GM06990 (cell line): Measurements from ENCODE around the gene CDH24.

ENCODE experiments used
- DNase-seq: peaks from one replicate; pipeline ENCODE4 v3.0.0-alpha.2; 2011; ENCODE audit not compliant: insufficient read length; ENCODE audit errors: extremely low read depth
- H3K27me3 ChIP-seq: replicated peaks from 2 replicates; pipeline ENCODE4 v1.6.0; 2011; ENCODE audit warnings: low read length; ENCODE audit not compliant: control insufficient read depth, insufficient read depth
- H3K36me3 ChIP-seq: 2 replicates; pipeline ENCODE4 v1.5.1; 2011; ENCODE audit warnings: low read length; ENCODE audit not compliant: control insufficient read depth, insufficient read depth
- H3K4me3 ChIP-seq: replicated peaks from 2 replicates; pipeline ENCODE4 v1.5.1; 2011; ENCODE audit warnings: low read depth, mild to moderate bottlenecking, control low read depth, low read length
- TF ChIP-seq, protein P1 (sequence below): IDR thresholded peaks from 2 replicates; pipeline ENCODE4 v1.5.1; 2011; ENCODE audit warnings: low read length, control low read depth, mild to moderate bottlenecking, inconsistent platforms; ENCODE audit not compliant: insufficient read depth, poor library complexity, severe bottlenecking

Gene CDH24

DNA sequence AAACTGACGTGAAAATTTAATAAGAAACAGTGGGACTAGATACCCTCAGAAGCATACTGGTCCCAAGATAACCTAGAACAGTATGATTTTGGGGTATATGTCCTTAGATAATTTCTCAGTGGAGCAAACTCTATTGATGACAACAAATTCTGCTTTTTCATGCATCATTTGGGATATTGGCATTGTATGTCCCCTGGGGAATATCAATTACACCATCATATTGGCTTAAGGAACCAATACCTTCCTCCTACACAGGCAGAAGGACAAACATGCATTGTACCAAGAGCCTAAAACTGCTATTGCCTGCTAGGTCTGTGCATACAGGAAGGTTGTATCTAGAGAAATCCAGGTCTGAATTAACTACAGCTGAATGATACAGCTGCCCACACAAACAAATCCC is 17.6 kb upstream of the CDH24 start:
- no peak for DNase-seq
- TF ChIP-seq, protein P1, sequence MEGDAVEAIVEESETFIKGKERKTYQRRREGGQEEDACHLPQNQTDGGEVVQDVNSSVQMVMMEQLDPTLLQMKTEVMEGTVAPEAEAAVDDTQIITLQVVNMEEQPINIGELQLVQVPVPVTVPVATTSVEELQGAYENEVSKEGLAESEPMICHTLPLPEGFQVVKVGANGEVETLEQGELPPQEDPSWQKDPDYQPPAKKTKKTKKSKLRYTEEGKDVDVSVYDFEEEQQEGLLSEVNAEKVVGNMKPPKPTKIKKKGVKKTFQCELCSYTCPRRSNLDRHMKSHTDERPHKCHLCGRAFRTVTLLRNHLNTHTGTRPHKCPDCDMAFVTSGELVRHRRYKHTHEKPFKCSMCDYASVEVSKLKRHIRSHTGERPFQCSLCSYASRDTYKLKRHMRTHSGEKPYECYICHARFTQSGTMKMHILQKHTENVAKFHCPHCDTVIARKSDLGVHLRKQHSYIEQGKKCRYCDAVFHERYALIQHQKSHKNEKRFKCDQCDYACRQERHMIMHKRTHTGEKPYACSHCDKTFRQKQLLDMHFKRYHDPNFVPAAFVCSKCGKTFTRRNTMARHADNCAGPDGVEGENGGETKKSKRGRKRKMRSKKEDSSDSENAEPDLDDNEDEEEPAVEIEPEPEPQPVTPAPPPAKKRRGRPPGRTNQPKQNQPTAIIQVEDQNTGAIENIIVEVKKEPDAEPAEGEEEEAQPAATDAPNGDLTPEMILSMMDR = no peak
- Histone ChIP-seq H3K27me3 (no peaks in the 10 kb centered on the region), H3K36me3 (peaks cover 27% of the 10 kb centered on the region), H3K4me3 (no peak overlapping the region)

DNA sequence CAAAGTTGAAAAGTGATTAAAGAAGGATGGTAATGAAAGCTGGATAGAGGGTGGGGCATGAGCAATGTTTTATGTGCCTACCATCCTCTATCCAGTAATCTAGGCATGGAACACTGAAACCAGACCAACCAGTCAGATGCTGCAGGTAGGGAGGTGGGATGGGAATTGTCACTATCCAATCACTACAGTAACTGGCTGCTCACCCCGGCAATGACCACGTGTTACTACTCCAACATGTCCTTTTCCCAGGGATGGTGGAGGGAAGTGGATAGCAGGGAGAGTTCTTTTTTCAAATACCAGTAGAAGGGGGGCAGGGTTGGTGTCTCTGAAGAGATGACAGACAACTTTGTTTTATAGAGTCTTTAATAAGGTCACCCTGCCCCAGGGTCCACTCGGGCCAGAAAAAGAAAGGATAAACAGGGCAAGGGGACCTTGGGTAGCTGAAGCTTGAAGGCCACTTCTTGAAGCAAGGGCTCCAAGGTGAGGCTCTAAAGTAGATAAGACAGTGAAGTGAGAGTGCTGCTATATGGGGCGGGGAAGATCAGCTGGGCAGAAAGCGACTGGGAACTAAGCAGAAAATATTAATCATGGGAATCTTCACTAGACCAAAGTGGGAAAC is 14.7 kb upstream of the CDH24 start:
- H3K4me3 ChIP-seq = no peak overlapping the region
- TF ChIP-seq, protein P1 = no peak
- H3K27me3 ChIP-seq = no peaks in the 10 kb centered on the region
- DNase-seq = no peak
- H3K36me3 ChIP-seq = peaks cover 26% of the 10 kb centered on the region

DNA sequence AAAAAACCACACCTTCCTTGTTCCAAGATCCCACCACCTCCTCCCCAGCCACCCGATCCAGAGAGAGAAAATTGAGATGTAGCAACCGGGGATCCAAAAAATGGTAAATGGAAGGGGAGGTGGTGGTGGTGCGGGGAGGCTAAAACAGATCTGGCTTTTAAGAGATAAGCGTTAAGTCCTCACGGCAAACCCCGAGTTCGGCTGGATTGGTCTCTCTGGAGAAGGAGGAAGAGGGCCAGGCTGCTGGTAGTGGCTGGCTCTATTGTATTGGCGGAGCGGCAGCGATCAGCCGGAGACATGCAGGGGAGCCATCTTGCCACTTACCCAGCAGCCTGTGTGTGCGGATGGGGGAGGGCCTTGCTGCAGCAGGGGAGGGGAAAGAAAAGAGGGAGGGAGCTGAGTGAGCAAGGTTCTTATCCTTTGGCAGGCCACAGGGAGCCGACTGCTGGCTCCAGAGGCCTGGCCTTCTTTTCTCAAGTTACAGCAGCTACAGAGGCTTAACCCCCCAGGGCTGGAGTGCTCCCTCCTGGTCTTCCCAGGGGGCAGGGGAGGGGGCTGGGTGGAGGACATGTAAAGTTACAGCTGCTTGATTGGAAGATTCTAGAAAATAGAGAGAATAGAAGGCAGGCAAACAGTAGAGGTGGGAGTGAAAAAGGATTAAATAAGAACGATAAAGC is 14.1 kb upstream of the CDH24 start:
- no peaks in the 10 kb centered on the region for H3K27me3 ChIP-seq
- H3K36me3 ChIP-seq = peaks cover 25% of the 10 kb centered on the region
- peak; percentile 64 for DNase-seq

DNA sequence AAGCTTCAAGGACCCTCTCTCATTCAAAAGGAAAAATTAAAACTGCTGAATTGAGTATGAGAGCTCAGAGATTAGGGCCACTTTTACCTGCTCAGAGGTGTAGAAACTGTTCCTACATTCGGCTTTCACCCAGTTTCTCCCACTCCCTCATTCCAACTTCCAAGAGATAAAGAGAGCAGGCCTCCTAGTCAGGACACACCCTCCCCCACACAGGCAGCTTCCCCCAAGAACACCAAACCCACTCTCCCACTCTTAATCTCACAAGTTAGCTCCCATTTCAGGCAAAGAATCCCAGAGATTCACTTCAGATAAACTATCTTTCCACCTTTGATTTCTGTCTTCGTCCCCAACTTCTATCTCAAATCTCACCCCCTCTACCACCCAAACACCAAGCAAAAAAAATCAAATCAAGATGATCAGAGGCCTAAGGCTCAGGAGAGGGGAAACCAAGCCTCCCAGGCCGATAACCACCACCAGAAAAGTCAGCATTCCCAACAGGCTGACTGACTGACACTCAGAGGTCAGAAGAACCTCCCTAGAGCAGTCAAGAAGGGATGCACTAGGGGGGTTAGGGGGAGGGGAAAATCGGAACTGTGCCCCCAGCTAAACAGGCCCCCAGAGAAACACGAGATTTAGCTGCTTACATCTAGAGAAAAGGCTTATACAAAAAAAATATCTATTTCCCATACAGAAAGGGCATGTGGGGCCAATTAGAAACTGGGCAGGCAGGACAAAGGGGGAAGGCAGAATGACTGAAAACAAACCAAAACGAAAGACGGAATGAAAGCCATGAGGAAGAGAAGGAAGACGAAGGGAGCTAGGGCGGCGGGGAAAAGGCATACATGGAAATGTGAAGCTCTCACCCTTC is 13.2 kb upstream of the CDH24 start:
- peak overlapping the region; percentile 92 for H3K4me3 ChIP-seq
- TF ChIP-seq, protein P1 = no peak
- no peaks in the 10 kb centered on the region for H3K27me3 ChIP-seq
- H3K36me3 ChIP-seq = peaks cover 26% of the 10 kb centered on the region
- DNase-seq = no peak

More for the DNA sequence above, 14.1 kb upstream of the CDH24 start:
- TF ChIP-seq, protein P1 = no peak
- H3K4me3 ChIP-seq = peak overlapping the region; percentile 92

DNA sequence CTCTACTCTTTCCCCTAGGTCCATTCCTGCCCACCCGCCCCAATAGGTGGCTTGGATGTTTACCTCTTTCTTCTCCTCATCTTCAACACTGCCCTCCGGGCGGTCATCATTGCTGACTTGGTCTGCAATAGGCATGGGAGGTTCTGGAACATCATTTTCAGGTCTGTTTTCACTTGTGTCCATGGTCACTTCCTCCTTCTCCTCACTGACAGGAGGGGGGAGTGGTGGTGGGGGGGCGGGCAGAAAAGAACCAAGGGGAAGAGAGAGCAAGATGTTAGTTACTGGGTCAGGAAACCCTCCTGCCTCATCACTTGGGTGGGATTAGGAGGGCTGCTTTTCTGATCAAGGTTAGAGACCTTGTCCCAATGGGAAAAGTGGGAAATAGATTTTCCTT is 12.1 kb upstream of the CDH24 start:
- no peaks in the 10 kb centered on the region for H3K27me3 ChIP-seq
- DNase-seq = no peak
- no peak overlapping the region for H3K4me3 ChIP-seq
- TF ChIP-seq, protein P1 = no peak
- peaks cover 24% of the 10 kb centered on the region for H3K36me3 ChIP-seq
